Activated T-cell treated with anti-CD3 and anti-CD28 coated beads for 4 hours (primary cell): ENCODE data around the gene PPP6R1.

Experiments used
- DNase-seq: peaks from one replicate; pipeline ENCODE4 v3.0.0-alpha.2; 2020

Gene PPP6R1

GRCh38 chr19:55279770-55280643, 21.2 kb upstream of the PPP6R1 start, which contains the start of gene HSPBP1:
Gene HSPBP1 (minus strand): TSS chr19:55280110. CDS start chr19:55279608, 502 bp downstream.
- DNase-seq: peak; percentile 89

GRCh38 chr19:55279340-55279739, 20.5 kb upstream of the PPP6R1 start:
- no peak for DNase-seq

DNA sequence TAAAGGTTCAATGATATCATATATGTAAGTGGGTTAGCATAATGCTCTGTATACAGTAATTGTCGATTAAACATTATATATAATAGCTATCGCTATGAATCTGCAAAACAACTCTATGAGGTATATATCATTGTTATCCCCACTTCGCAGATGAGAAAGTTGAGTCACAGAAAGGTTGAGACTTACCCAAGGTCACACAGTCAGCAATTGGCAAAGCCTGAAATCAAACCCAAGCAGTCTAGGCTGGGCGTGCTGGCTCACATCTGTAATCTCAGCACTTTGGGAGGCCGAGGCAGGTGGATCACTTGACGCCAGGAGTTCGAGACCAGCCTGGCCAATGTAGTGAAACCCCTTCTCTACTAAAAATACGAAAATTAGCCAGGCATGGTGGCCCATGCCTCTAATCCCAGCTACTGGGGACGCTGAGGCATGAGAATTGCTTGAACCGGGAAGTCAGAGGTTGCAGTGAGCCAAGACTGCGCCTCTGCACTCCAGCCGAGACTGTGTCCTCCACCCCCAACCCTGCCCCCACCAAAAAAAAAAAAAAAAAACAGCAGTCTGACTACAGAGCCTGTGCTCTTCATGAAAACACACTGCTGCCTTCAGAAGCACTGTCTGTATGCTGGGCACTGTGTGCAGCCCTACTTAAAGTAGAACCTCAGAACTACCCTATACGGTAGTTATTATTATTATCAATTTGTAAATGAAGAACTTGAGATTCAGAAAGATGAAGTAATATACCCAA, 19.7 kb upstream of the PPP6R1 start:
- no peak for DNase-seq

- DNase-seq: no peak
These were observed 18.7 kb upstream of the PPP6R1 start for GRCh38 chr19:55277494-55277893.

DNA sequence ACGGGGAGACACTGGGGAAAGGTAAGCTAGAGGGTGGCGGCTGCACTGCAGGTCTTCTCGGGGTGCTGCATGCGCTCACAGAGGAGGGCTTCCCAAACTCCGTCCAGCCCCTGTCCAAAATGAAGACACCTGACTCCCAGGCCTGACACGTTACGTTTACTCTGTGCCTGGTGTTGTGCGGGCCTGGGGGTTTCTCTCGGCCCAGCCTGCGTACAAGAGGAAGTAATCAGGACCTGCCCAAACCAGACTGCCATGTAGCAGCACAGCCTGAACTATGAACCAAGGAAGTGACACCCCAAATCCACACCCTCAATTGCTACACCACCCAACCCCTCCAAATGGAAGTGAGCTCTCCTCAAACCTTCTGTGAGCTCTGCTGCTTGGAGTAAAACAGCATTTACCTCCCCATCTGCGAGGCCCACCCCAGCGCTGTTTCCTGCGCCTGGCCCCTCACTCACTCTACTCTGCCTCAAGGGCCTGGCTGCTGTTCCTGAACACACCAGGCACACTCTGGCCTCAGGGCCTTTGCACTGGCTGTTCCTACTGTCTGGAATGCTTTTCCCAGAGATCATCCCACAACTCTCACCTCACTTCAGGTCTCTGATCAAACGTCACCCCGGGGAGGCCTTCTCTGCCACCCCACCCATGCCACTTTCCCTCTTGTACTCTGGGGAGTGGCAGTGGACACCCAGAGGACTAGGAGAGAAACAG, 18.1 kb upstream of the PPP6R1 start:
- no peak for DNase-seq

DNA sequence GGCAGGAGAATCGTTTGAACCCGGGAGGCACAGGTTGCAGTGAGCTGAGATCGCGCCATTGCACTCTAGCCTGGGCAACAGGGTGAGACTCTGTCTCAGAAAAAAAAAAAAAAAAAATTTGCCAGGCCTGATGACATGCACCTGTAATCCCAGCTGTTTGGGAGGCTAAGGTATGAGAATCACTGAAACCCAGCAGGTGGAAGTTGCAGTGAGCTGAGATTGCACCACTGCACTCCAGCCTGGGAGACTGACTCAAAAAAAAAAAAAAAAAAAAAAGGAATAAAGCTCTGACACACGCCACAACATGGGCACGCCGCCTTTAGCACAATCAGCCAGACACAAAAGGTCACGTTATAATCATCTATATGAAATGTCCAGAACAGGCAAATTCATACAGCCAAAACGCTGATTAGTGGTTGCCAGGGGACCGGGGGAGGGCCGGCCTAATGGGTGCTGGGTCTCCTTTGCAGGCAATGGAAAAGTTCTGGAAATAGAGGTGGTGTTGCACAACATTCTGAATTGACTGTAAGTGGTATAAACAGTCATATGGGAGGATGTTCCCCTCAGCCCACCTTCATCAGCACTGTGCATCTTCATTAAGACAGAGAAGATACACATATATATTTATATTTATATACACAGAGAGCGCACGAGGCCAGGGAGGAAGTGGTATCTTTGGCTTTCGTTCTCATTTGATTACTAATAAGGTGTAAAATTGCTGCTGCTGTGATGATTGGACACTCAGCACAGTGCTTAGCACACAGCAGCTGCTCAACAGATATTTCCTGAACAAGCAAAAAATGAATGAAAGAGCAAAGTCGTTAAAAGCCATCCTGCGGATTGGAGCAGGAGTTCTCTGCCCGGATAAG, 17.3 kb upstream of the PPP6R1 start:
- no peak for DNase-seq

DNA sequence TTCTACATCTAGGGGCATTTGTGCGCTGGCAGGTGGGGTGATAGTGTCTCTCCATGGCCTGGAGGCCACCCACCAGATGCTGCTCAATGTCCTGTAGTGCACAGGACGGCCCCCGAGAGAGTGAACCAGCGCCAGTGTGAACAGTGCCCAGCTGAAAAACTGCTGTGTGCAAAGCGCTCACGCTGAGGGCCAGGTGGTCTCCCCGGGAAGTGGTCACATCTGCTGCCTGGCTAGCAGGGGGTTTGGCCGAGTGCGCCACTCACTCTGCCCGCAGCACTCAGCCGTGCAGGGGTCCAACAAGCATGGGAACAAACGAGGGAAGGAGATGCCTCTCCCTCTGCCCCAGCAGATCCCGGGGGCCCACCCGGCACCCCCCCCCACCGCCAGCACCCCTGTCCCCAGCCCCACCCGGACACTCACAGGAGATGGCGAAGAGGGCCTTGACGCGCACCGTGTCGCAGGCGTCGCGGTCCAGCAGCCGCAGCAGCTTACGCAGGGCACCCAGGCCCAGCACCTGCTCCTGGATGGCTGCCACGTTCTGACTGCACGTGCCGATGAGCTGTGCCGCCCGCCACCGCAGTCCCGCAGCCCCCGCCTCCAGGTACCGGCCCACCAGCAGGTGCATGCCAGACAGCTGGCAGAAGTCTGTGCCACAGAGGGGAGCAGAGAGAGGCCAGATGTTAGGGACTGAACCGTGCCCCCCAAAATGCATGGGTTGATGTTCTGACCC, 15.3 kb upstream of the PPP6R1 start:
- no peak for DNase-seq

- no peak for DNase-seq
These were observed 13.3 kb upstream of the PPP6R1 start for GRCh38 chr19:55272142-55272541.

DNA sequence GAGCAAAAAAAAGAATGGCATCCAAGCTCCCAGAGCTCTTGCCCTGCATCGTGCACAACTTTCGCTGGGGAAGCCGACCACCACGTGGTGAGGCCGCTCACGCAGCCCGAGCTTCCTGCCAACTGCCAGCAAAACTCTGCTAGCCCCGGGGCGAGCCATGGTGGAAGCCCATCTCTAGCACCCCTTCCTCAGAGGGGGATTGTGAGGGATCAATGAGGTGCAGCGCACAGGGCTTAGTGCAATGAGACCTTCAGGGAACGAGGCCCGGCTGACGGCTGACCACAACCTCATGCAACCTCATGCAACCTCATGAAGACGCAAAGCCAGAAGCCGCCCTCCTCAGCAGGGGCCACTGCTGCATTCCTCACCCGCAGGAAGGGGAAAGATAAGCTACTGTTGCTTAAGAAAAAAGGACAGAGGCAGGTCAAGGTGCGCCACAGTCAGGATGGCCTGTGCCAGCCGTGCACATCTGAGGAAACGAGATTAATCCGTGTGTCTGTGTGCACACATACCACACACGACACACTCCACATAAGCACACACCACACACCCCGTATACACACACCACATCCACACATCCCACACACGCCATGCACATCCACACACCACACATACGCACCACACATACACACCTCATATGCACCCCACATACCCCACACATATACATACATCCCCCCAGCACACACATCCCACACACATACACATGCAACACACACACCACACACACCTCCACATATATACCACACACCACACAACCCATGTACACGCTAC, 11.5 kb upstream of the PPP6R1 start:
- DNase-seq: no peak

DNA sequence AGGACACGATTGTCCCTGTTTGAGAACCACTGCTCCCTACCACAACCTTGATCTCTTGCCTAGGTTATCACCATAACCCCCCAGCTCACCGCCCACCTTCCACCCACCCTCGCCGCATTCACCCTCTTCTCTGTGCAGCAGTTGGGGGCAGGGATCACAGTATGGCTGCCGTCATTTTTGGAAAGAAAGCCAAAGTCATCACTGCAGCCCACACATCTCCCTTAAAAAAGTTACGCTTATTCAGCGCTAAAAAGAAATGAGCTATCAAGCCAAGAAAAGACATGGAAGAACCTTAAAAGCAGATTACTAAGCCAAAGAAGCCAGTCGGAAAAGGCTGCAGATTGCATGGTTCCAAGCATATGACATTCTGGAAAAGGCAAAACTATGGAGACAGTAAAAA, 10.5 kb upstream of the PPP6R1 start:
- no peak for DNase-seq

DNA sequence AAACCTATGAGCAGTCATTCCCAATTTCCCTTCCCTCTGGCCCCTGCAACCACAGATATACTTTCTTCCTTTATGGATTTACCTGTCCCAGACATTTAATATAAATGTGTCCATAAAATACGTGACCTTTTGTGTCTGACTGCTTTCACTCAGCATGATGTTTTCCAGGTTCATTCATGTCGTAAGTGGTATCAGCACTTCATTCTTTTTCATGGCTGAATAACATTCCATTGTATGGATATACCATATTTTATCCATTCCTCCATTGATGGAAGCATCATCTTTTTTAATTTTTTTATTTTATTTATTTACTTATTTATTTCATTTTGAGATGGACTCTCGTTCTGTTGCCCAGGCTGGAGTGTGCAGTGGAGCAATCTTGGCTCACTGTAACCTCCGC, 8.0 kb upstream of the PPP6R1 start:
- no peak for DNase-seq

DNA sequence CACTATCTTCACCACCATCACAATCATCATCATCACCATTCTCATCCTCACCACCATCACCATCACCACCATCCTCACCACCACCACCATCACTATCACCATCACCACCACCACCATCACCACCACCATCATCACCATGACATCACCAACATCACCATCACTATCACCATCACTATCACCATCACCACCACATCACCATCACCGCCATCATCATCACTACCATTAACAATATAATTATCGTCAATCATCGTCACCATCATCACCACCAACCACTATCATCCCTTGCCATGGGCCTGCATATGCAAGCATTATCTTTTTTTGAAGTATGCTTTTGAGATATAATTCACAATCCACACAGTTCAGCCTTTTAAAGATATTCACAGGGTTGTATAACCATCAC, 7.6 kb upstream of the PPP6R1 start:
- DNase-seq: no peak

GRCh38 chr19:55265723-55266386, 7.0 kb upstream of the PPP6R1 start:
- no peak for DNase-seq

GRCh38 chr19:55265173-55265572, 6.4 kb upstream of the PPP6R1 start:
- no peak for DNase-seq

DNA sequence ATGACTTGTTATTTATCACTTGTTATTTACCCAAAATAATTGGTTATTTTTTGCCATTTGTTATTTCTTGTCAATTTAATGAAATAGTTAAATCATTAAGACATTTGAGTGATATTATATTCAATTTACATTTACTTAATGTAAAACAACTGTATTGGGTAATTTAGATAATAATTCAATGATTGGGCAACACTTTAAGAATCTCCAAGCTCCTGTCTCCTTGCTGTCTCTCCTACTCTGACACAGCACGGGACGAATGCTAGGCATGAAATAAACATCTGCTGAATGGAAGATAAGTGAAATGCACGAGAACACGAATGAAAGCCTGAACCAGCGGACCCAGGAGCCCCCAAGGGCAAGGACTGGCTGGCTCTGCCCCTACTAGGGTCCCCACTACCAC, 5.7 kb upstream of the PPP6R1 start:
- no peak for DNase-seq

DNA sequence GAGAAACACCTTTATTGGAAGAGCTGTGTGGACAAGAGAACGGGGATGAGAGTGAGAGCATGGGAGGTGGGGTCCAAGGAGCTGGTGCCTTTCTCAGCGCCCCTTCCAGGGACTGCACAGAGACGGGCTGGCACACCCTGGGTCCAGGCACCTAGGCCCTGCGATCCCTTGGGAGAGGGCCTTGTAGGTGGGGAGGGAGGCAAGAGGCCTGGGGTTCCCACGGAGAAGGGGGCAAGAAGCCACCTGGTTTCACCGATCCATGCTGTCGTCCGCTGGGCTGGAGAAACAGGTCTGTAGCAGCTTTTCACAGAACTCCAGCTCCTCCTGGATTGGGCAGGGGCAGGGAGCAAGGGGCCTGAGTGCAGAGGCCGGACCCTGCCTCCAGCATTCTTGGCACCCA, 3.5 kb upstream of the PPP6R1 start:
- no peak for DNase-seq

- DNase-seq: no peak
These were observed 2.9 kb upstream of the PPP6R1 start for GRCh38 chr19:55261671-55262126.

- DNase-seq: no peak
These were observed 858 bp upstream of the PPP6R1 start for GRCh38 chr19:55259540-55260210.

GRCh38 chr19:55258476-55258827, 365 bp downstream of the PPP6R1 start:
- DNase-seq: no peak
